Type B pancreatic cell (in vitro differentiated cells): ENCODE data around the gene DSP. TPM values are rescaled to one million over a fixed set of nuclear protein-coding genes. Genes with fewer than 3 reads are reported as not detected.

ENCODE experiments used
- DNase-seq: peaks from one replicate; pipeline ENCODE4 v3.0.0; 2021; ENCODE audit warnings: mixed read lengths; ENCODE audit not compliant: unreplicated experiment; ENCODE audit errors: extremely low spot score
- H3K27ac Mint-ChIP-seq: 2 replicates; pipeline ENCODE4 v1.8.0; 2021; ENCODE audit warnings: mild to moderate bottlenecking, mixed read lengths
- H3K27me3 Mint-ChIP-seq: 2 replicates; pipeline ENCODE4 v1.8.0; 2021; ENCODE audit warnings: mixed read lengths
- H3K36me3 Mint-ChIP-seq: 2 replicates; pipeline ENCODE4 v1.8.0; 2021; ENCODE audit warnings: mixed read lengths
- H3K4me1 Mint-ChIP-seq: one replicate; pipeline ENCODE4 v1.8.0; 2021; ENCODE audit warnings: mixed read lengths; ENCODE audit not compliant: unreplicated experiment
- H3K4me3 Mint-ChIP-seq: 2 replicates; pipeline ENCODE4 v1.8.0; 2021; ENCODE audit warnings: mild to moderate bottlenecking, mixed read lengths
- H3K9me3 Mint-ChIP-seq: 2 replicates; pipeline ENCODE4 v1.8.0; 2021; ENCODE audit warnings: mixed read lengths
- CTCF ChIP-seq: fragments of 200-600 bp; sonication (generic); conservative IDR thresholded peaks from 2 replicates; pipeline ENCODE4 v1.5.0; 2021; ENCODE audit warnings: antibody characterized with exemption, mild to moderate bottlenecking
- total RNA-seq: library from RNA; stranded (reverse); gene quantifications from 2 replicates; pipeline ENCODE4 v1.2.1, GENCODE V29; 2021; ENCODE audit warnings: low replicate concordance

Gene DSP
- total RNA-seq, 1 donor from 2014 or later: 210 TPM

GRCh38 chr6:7502743-7503142 is 38.7 kb upstream of the DSP start:
- H3K9me3 Mint-ChIP-seq: peaks cover 7% of the 10 kb centered on the region
- H3K4me1 Mint-ChIP-seq: peaks cover 16% of the 10 kb centered on the region
- H3K27ac Mint-ChIP-seq: no peak overlapping the region
- H3K27me3 Mint-ChIP-seq: no peaks in the 10 kb centered on the region
- no peaks in the 10 kb centered on the region for H3K36me3 Mint-ChIP-seq
- no peak overlapping the region for H3K4me3 Mint-ChIP-seq
- no peak for DNase-seq
- TF ChIP-seq CTCF: no peak

- H3K36me3 Mint-ChIP-seq: no peaks in the 10 kb centered on the region
- H3K27me3 Mint-ChIP-seq: no peaks in the 10 kb centered on the region
- H3K27ac Mint-ChIP-seq: peak overlapping the region; percentile 95
- DNase-seq: no peak
- TF ChIP-seq CTCF: no peak
- H3K4me1 Mint-ChIP-seq: peaks cover 16% of the 10 kb centered on the region
- H3K4me3 Mint-ChIP-seq: no peak overlapping the region
- H3K9me3 Mint-ChIP-seq: peaks cover 7% of the 10 kb centered on the region
Measured at GRCh38 chr6:7504041-7504440, 37.4 kb upstream of the DSP start.

GRCh38 chr6:7505189-7505699 is 36.2 kb upstream of the DSP start:
- Mint-ChIP-seq H3K36me3 (no peaks in the 10 kb centered on the region), H3K4me3 (peak overlapping the region; percentile 69), H3K27ac (peak overlapping the region; percentile 95), H3K4me1 (peaks cover 16% of the 10 kb centered on the region), H3K9me3 (peaks cover 7% of the 10 kb centered on the region), H3K27me3 (no peaks in the 10 kb centered on the region)
- DNase-seq: no peak
- no peak for TF ChIP-seq CTCF

GRCh38 chr6:7507600-7507999 is 33.9 kb upstream of the DSP start:
- H3K9me3 Mint-ChIP-seq: no peaks in the 10 kb centered on the region
- H3K27me3 Mint-ChIP-seq: peaks cover 2% of the 10 kb centered on the region
- TF ChIP-seq CTCF: no peak
- H3K4me3 Mint-ChIP-seq: no peak overlapping the region
- no peak for DNase-seq
- no peak overlapping the region for H3K27ac Mint-ChIP-seq
- peaks cover 16% of the 10 kb centered on the region for H3K4me1 Mint-ChIP-seq
- H3K36me3 Mint-ChIP-seq: no peaks in the 10 kb centered on the region

GRCh38 chr6:7512320-7512719 is 29.2 kb upstream of the DSP start:
- TF ChIP-seq CTCF: no peak
- peaks cover 3% of the 10 kb centered on the region for H3K27me3 Mint-ChIP-seq

GRCh38 chr6:7513529-7513928 is 27.9 kb upstream of the DSP start:
- Mint-ChIP-seq H3K4me3 (no peak overlapping the region), H3K36me3 (no peaks in the 10 kb centered on the region), H3K27ac (peak overlapping the region; percentile 14), H3K27me3 (peaks cover 3% of the 10 kb centered on the region), H3K9me3 (no peaks in the 10 kb centered on the region), H3K4me1 (no peaks in the 10 kb centered on the region)
- TF ChIP-seq CTCF: no peak
- DNase-seq: no peak

More at GRCh38 chr6:7512320-7512719, 29.2 kb upstream of the DSP start:
- no peak overlapping the region for H3K4me3 Mint-ChIP-seq
- no peak for DNase-seq
- H3K36me3 Mint-ChIP-seq: no peaks in the 10 kb centered on the region
- no peaks in the 10 kb centered on the region for H3K9me3 Mint-ChIP-seq
- H3K27ac Mint-ChIP-seq: no peak overlapping the region
- no peaks in the 10 kb centered on the region for H3K4me1 Mint-ChIP-seq
